Left ventricle myocardium inferior (tissue), 1 donor: ENCODE results near the gene ADCY2. TPM values are rescaled to one million over a fixed set of nuclear protein-coding genes. Genes with fewer than 3 reads are reported as not detected.

ENCODE experiments used
- DNase-seq: peaks from one replicate; pipeline ENCODE4 v3.0.0-alpha.2; 2020
- H3K27ac ChIP-seq: fragments of 200-600 bp; replicated peaks from 2 replicates; pipeline ENCODE4 v1.8.0; 2021
- H3K27me3 ChIP-seq: fragments of 200-600 bp; 2 replicates; pipeline ENCODE4 v1.8.0; 2021; ENCODE audit warnings: low read depth
- H3K36me3 ChIP-seq: fragments of 200-600 bp; 2 replicates; pipeline ENCODE4 v1.8.0; 2021
- H3K4me1 ChIP-seq: fragments of 200-600 bp; 2 replicates; pipeline ENCODE4 v1.8.0; 2021
- H3K4me3 ChIP-seq: fragments of 200-600 bp; 2 replicates; pipeline ENCODE4 v1.8.0; 2021; ENCODE audit warnings: mild to moderate bottlenecking, moderate library complexity
- H3K9me3 ChIP-seq: fragments of 200-600 bp; replicated peaks from 2 replicates; pipeline ENCODE4 v1.8.0; 2021
- intact Hi-C: fragments of 100-400 bp; cut with micrococcal nuclease; formaldehyde crosslinking; loops from one replicate; pipeline ENCODE4 v1.11.0; 2022
- total RNA-seq: library from RNA; stranded (reverse); fragmentation: NEBNext Ultra II Directional; extraction: Animal tissue kit (Norgen Biotek cat#: 25700); gene quantifications from one replicate; pipeline ENCODE4 v1.2.1, GENCODE V29; 2021
- TF ChIP-seq, protein P1 (sequence below): fragments of 200-600 bp; IDR thresholded peaks from 2 replicates; pipeline ENCODE4 v1.8.0; 2021; ENCODE audit warnings: antibody characterized with exemption, mild to moderate bottlenecking, borderline replicate concordance
- donor health status: DM: no; HTN: yes; CAD: no; lungs with severe emphysema.

Gene ADCY2
- total RNA-seq, 1 donor from 2014 or later, result 0.30 TPM

- Histone ChIP-seq H3K4me1 (no peaks in the 10 kb centered on the region), H3K27ac (no peak overlapping the region), H3K9me3 (no peaks in the 10 kb centered on the region), H3K4me3 (no peak overlapping the region), H3K27me3 (peaks cover 43% of the 10 kb centered on the region), H3K36me3 (no peaks in the 10 kb centered on the region)
- intact Hi-C loops, result no loop called here
- TF ChIP-seq, protein P1, sequence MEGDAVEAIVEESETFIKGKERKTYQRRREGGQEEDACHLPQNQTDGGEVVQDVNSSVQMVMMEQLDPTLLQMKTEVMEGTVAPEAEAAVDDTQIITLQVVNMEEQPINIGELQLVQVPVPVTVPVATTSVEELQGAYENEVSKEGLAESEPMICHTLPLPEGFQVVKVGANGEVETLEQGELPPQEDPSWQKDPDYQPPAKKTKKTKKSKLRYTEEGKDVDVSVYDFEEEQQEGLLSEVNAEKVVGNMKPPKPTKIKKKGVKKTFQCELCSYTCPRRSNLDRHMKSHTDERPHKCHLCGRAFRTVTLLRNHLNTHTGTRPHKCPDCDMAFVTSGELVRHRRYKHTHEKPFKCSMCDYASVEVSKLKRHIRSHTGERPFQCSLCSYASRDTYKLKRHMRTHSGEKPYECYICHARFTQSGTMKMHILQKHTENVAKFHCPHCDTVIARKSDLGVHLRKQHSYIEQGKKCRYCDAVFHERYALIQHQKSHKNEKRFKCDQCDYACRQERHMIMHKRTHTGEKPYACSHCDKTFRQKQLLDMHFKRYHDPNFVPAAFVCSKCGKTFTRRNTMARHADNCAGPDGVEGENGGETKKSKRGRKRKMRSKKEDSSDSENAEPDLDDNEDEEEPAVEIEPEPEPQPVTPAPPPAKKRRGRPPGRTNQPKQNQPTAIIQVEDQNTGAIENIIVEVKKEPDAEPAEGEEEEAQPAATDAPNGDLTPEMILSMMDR, result no peak
- no peak for DNase-seq
Measured at GRCh38 chr5:7749626-7750025, 353.7 kb downstream of the ADCY2 start.

DNA sequence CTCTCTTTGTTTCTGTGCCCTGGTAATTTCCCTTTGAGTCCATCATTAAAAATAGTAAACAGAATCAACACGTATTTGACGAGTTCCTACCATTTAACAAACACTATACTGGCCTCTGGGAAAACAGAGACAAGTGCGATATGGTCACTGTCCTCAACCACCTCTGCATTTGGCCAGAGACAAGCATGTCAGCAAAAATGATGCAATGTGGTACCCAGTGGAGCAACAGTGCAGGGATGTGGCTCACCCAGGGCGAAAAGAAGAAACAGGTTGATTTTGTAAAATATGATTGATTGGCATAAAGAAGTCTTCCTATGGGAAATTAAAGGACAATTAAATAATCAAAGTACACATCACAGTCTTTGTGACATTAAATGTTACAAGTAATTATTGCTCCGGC lies 355.9 kb downstream of the ADCY2 start:
- H3K27ac ChIP-seq, result no peak overlapping the region
- intact Hi-C loops, result no loop called here
- no peaks in the 10 kb centered on the region for H3K4me1 ChIP-seq
- no peak overlapping the region for H3K4me3 ChIP-seq
- peaks cover 62% of the 10 kb centered on the region for H3K27me3 ChIP-seq
- no peak for DNase-seq
- H3K9me3 ChIP-seq, result no peaks in the 10 kb centered on the region
- TF ChIP-seq, protein P1, result no peak
- H3K36me3 ChIP-seq, result no peaks in the 10 kb centered on the region

GRCh38 chr5:7753181-7753580 lies 357.2 kb downstream of the ADCY2 start:
- Histone ChIP-seq H3K4me3 (no peak overlapping the region), H3K9me3 (no peaks in the 10 kb centered on the region), H3K36me3 (no peaks in the 10 kb centered on the region), H3K27ac (no peak overlapping the region), H3K4me1 (no peaks in the 10 kb centered on the region), H3K27me3 (peaks cover 70% of the 10 kb centered on the region)
- TF ChIP-seq, protein P1, result no peak
- DNase-seq, result no peak
- intact Hi-C loops, result no loop called here

DNA sequence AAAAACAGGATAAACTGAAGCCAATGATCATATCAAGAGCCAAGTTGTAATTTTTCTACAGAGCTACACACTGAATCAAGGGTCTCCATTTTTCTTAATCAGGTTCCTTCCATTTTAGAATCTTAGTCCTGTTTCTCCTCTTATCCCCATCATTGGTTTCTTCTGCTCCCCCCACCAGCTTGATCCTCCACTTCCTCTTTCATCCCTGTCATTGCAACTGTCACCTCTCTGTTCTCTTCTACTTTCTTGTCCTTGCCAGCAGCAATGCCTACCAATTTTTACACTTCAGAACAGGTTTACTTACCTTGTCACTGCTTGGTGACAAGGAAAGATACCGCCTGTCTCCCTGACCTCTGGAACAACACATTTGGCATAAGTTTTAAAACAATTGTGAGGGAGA lies 357.7 kb downstream of the ADCY2 start:
- H3K9me3 ChIP-seq, result no peaks in the 10 kb centered on the region
- H3K4me3 ChIP-seq, result no peak overlapping the region
- no peak for DNase-seq
- intact Hi-C loops, result no loop called here
- H3K27me3 ChIP-seq, result peaks cover 74% of the 10 kb centered on the region
- H3K4me1 ChIP-seq, result no peaks in the 10 kb centered on the region
- no peak overlapping the region for H3K27ac ChIP-seq
- TF ChIP-seq, protein P1, result no peak
- H3K36me3 ChIP-seq, result no peaks in the 10 kb centered on the region

DNA sequence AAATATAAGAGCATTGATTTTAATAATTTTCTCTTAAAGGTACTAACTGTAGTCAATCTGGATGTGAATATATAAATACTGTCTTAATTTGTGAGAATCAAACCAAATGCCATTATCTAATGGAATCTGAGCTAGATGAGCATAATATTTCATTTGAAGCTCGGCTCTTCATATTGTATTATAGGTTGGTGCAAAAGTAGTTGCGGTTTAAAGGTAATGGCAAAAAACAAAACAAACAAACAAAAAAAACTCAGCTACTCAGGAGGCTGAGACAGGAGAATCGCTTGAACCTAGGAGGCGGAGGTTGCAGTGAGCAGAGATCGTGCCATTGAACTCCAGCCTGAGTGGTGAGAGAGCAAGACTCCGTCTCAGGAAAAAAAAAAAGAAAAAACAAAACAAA lies 358.6 kb downstream of the ADCY2 start:
- Histone ChIP-seq H3K27ac (no peak overlapping the region), H3K4me1 (no peaks in the 10 kb centered on the region), H3K4me3 (no peak overlapping the region), H3K36me3 (no peaks in the 10 kb centered on the region), H3K9me3 (no peaks in the 10 kb centered on the region), H3K27me3 (peaks cover 81% of the 10 kb centered on the region)
- TF ChIP-seq, protein P1, result no peak
- intact Hi-C loops, result no loop called here
- no peak for DNase-seq
